ENCODE results near the gene MGARP.
"Not testable (repeated sequence)": the region's sequence is repeated elsewhere in the genome, so short reads cannot be mapped to it uniquely, and the experiment has no call there.

MGARP gene

GRCh38 chr4:139265654-139266053, 14.4 kb downstream of the MGARP start:
- peaks cover 5% of the 10 kb centered on the region in 2 donors for H3K4me1 ChIP-seq (ENCODE audit: control insufficient read depth in 2 of 2, insufficient read depth in 1 of 2, low read depth in 1 of 2, low read length in 2 of 2)
- no peaks in the 10 kb centered on the region for H3K36me3 ChIP-seq (replicated peaks in 1 of 2; ENCODE audit: control insufficient read depth in 2 of 2, insufficient read depth in 2 of 2, low read length in 2 of 2)
- DNase-seq (ENCODE audit: low spot score) = no peak
- no peak overlapping the region for H2BK12ac ChIP-seq (ENCODE audit: low read length)
- H3K27ac ChIP-seq (replicated peaks; ENCODE audit: low read length) = no peak overlapping the region
- no peak overlapping the region for H2BK5ac ChIP-seq (ENCODE audit: low read length)
- no peaks in the 10 kb centered on the region for H3K9me3 ChIP-seq (replicated peaks in 1 of 2; ENCODE audit: control insufficient read depth in 2 of 2, insufficient read depth in 1 of 2, low read depth in 1 of 2, low read length in 2 of 2)
- H3K27me3 ChIP-seq (ENCODE audit: control insufficient read depth in 3 of 3, insufficient read depth in 3 of 3, low read depth in 1 of 3, low read length in 3 of 3) = no peaks in the 10 kb centered on the region
- H3K18ac ChIP-seq (ENCODE audit: low read length) = no peak overlapping the region
- H4K91ac ChIP-seq (ENCODE audit: low read depth, low read length, poor library complexity) = no peak overlapping the region
- no peak overlapping the region for H3K14ac ChIP-seq (ENCODE audit: low read length)
- no peak overlapping the region for H3K4me2 ChIP-seq (ENCODE audit: insufficient read depth, low read length, poor library complexity, severe bottlenecking)
- H3K4ac ChIP-seq (ENCODE audit: low read length) = no peak overlapping the region
- H3K23ac ChIP-seq (ENCODE audit: low read depth, low read length, poor library complexity) = no peak overlapping the region
- no peak overlapping the region for H2AFZ ChIP-seq (ENCODE audit: low read length)
- no peak overlapping the region for H2AK5ac ChIP-seq (ENCODE audit: low read depth, low read length)
- no CpG with 5 or more reads among the region's 3 CpGs for WGBS, 2 donors (ENCODE audit: extremely low coverage in 2 of 2, insufficient read length in 2 of 2, insufficient replicate concordance in 1 of 2)
- H2BK120ac ChIP-seq (ENCODE audit: low read depth, low read length) = no peak overlapping the region
- H3K79me1 ChIP-seq (ENCODE audit: low read depth, low read length) = no peaks in the 10 kb centered on the region
- H3K4me3 ChIP-seq (ENCODE audit: low read length in 2 of 2) = no peak overlapping the region
- H4K8ac ChIP-seq (ENCODE audit: low read depth, low read length) = no peak overlapping the region
- H2BK15ac ChIP-seq (ENCODE audit: low read length) = no peak overlapping the region
- H3K9ac ChIP-seq (ENCODE audit: low read depth, low read length, poor library complexity) = no peak overlapping the region

- no peak overlapping the region for H4K8ac ChIP-seq (ENCODE audit: low read depth, low read length)
- no peak overlapping the region for H2BK12ac ChIP-seq (ENCODE audit: low read length)
- H4K91ac ChIP-seq (ENCODE audit: low read depth, low read length, poor library complexity) = no peak overlapping the region
- WGBS, 2 donors (ENCODE audit: extremely low coverage in 2 of 2, insufficient read length in 2 of 2, insufficient replicate concordance in 1 of 2) = no CpG with 5 or more reads among the region's 2 CpGs
- no peaks in the 10 kb centered on the region for H3K9me3 ChIP-seq (replicated peaks in 1 of 2; ENCODE audit: control insufficient read depth in 2 of 2, insufficient read depth in 1 of 2, low read depth in 1 of 2, low read length in 2 of 2)
- DNase-seq (ENCODE audit: low spot score) = no peak
- no peak overlapping the region for H2BK5ac ChIP-seq (ENCODE audit: low read length)
- peaks cover 0 to 4% (median 0%) of the 10 kb centered on the region in 3 experiments for H3K27me3 ChIP-seq (ENCODE audit: control insufficient read depth in 3 of 3, insufficient read depth in 3 of 3, low read depth in 1 of 3, low read length in 3 of 3)
- no peaks in the 10 kb centered on the region for H3K4me1 ChIP-seq (ENCODE audit: control insufficient read depth in 2 of 2, insufficient read depth in 1 of 2, low read depth in 1 of 2, low read length in 2 of 2)
- no peak overlapping the region for H2AFZ ChIP-seq (ENCODE audit: low read length)
- H3K4me2 ChIP-seq (ENCODE audit: insufficient read depth, low read length, poor library complexity, severe bottlenecking) = no peak overlapping the region
- H2AK5ac ChIP-seq (ENCODE audit: low read depth, low read length) = no peak overlapping the region
- no peak overlapping the region for H2BK15ac ChIP-seq (ENCODE audit: low read length)
- H2BK120ac ChIP-seq (ENCODE audit: low read depth, low read length) = no peak overlapping the region
- H3K18ac ChIP-seq (ENCODE audit: low read length) = no peak overlapping the region
- H3K79me1 ChIP-seq (ENCODE audit: low read depth, low read length) = no peaks in the 10 kb centered on the region
- no peak overlapping the region for H3K23ac ChIP-seq (ENCODE audit: low read depth, low read length, poor library complexity)
- no peak overlapping the region for H3K4me3 ChIP-seq (ENCODE audit: low read length in 2 of 2)
- no peak overlapping the region for H3K14ac ChIP-seq (ENCODE audit: low read length)
- H3K27ac ChIP-seq (replicated peaks; ENCODE audit: low read length) = no peak overlapping the region
- no peaks in the 10 kb centered on the region for H3K36me3 ChIP-seq (replicated peaks in 1 of 2; ENCODE audit: control insufficient read depth in 2 of 2, insufficient read depth in 2 of 2, low read length in 2 of 2)
- H3K9ac ChIP-seq (ENCODE audit: low read depth, low read length, poor library complexity) = no peak overlapping the region
- H3K4ac ChIP-seq (ENCODE audit: low read length) = no peak overlapping the region
These were observed 23.7 kb downstream of the MGARP start for GRCh38 chr4:139256349-139256748.

GRCh38 chr4:139255581-139255980, 24.4 kb downstream of the MGARP start:
- H2BK12ac ChIP-seq (ENCODE audit: low read length); H3K36me3 ChIP-seq (replicated peaks in 1 of 2; ENCODE audit: control insufficient read depth in 2 of 2, insufficient read depth in 2 of 2, low read length in 2 of 2); H3K27ac ChIP-seq (replicated peaks; ENCODE audit: low read length); H3K18ac ChIP-seq (ENCODE audit: low read length); H3K27me3 ChIP-seq (ENCODE audit: control insufficient read depth in 3 of 3, insufficient read depth in 3 of 3, low read depth in 1 of 3, low read length in 3 of 3); H2AFZ ChIP-seq (ENCODE audit: low read length); H2AK5ac ChIP-seq (ENCODE audit: low read depth, low read length); H2BK120ac ChIP-seq (ENCODE audit: low read depth, low read length); H3K4ac ChIP-seq (ENCODE audit: low read length); H2BK15ac ChIP-seq (ENCODE audit: low read length); H3K14ac ChIP-seq (ENCODE audit: low read length); H3K4me2 ChIP-seq (ENCODE audit: insufficient read depth, low read length, poor library complexity, severe bottlenecking); DNase-seq (ENCODE audit: low spot score); H2BK5ac ChIP-seq (ENCODE audit: low read length); H4K8ac ChIP-seq (ENCODE audit: low read depth, low read length); H3K4me1 ChIP-seq (ENCODE audit: control insufficient read depth in 2 of 2, insufficient read depth in 1 of 2, low read depth in 1 of 2, low read length in 2 of 2); H3K9me3 ChIP-seq (replicated peaks in 1 of 2; ENCODE audit: control insufficient read depth in 2 of 2, insufficient read depth in 1 of 2, low read depth in 1 of 2, low read length in 2 of 2); H3K9ac ChIP-seq (ENCODE audit: low read depth, low read length, poor library complexity); H3K79me1 ChIP-seq (ENCODE audit: low read depth, low read length); H3K4me3 ChIP-seq (ENCODE audit: low read length in 2 of 2); H3K23ac ChIP-seq (ENCODE audit: low read depth, low read length, poor library complexity); H4K91ac ChIP-seq (ENCODE audit: low read depth, low read length, poor library complexity): not testable (repeated sequence)
- no CpG with 5 or more reads among the region's 6 CpGs for WGBS, 2 donors (ENCODE audit: extremely low coverage in 2 of 2, insufficient read length in 2 of 2, insufficient replicate concordance in 1 of 2)

GRCh38 chr4:139253713-139254112, 26.3 kb downstream of the MGARP start:
- Histone ChIP-seq H3K4ac (ENCODE audit: low read length) (no peak overlapping the region), H3K4me3 (ENCODE audit: low read length in 2 of 2) (no peak overlapping the region), H3K9me3 (replicated peaks in 1 of 2; ENCODE audit: control insufficient read depth in 2 of 2, insufficient read depth in 1 of 2, low read depth in 1 of 2, low read length in 2 of 2) (no peaks in the 10 kb centered on the region), H2BK120ac (ENCODE audit: low read depth, low read length) (no peak overlapping the region), H3K9ac (ENCODE audit: low read depth, low read length, poor library complexity) (no peak overlapping the region), H3K79me1 (ENCODE audit: low read depth, low read length) (no peaks in the 10 kb centered on the region), H4K8ac (ENCODE audit: low read depth, low read length) (no peak overlapping the region), H2AFZ (ENCODE audit: low read length) (no peak overlapping the region), H3K4me1 (ENCODE audit: control insufficient read depth in 2 of 2, insufficient read depth in 1 of 2, low read depth in 1 of 2, low read length in 2 of 2) (no peaks in the 10 kb centered on the region), H3K23ac (ENCODE audit: low read depth, low read length, poor library complexity) (no peak overlapping the region), H3K36me3 (replicated peaks in 1 of 2; ENCODE audit: control insufficient read depth in 2 of 2, insufficient read depth in 2 of 2, low read length in 2 of 2) (no peaks in the 10 kb centered on the region), H2BK15ac (ENCODE audit: low read length) (no peak overlapping the region), H2BK5ac (ENCODE audit: low read length) (no peak overlapping the region), H3K14ac (ENCODE audit: low read length) (no peak overlapping the region), H3K4me2 (ENCODE audit: insufficient read depth, low read length, poor library complexity, severe bottlenecking) (no peak overlapping the region), H2AK5ac (ENCODE audit: low read depth, low read length) (no peak overlapping the region), H3K27me3 (ENCODE audit: control insufficient read depth in 3 of 3, insufficient read depth in 3 of 3, low read depth in 1 of 3, low read length in 3 of 3) (peaks cover 0 to 4% (median 0%) of the 10 kb centered on the region in 3 experiments), H3K18ac (ENCODE audit: low read length) (no peak overlapping the region), H4K91ac (ENCODE audit: low read depth, low read length, poor library complexity) (no peak overlapping the region), H2BK12ac (ENCODE audit: low read length) (no peak overlapping the region), H3K27ac (replicated peaks; ENCODE audit: low read length) (no peak overlapping the region)
- WGBS, 2 donors (ENCODE audit: extremely low coverage in 2 of 2, insufficient read length in 2 of 2, insufficient replicate concordance in 1 of 2) = no CpG with 5 or more reads among the region's 3 CpGs
- DNase-seq (ENCODE audit: low spot score) = no peak

All from neuronal stem cell (in vitro differentiated cells).